Stomach (tissue), 9 donors: Measurements from ENCODE around the gene NUB1. TPM values are rescaled to one million over a fixed set of nuclear protein-coding genes. Genes with fewer than 3 reads are reported as not detected.

Source experiments
- DNase-seq, 2 donors: peaks; one replicate each; pipeline versions ENCODE4 v3.0.0 to v3.0.0-alpha.2; 2013 to 2019
- H3K27ac ChIP-seq, 5 donors: fragments of 200-600 bp in 4 of 5; sonication (generic) in 4 of 5; one replicate each; pipeline ENCODE4 v1.5.1; 2013 to 2019; ENCODE audit warnings: mild to moderate bottlenecking in 1 of 5, moderate library complexity in 1 of 5
- H3K27me3 ChIP-seq, 3 donors: fragments of 200-600 bp; sonication (generic); one replicate each; pipeline ENCODE4 v1.5.1; 2017 to 2019; ENCODE audit warnings: mixed run types in 1 of 3
- H3K36me3 ChIP-seq, 4 donors: fragments of 200-600 bp; sonication (generic); 1 replicate in 3 of 4; 2 replicates in 1 of 4; pipeline ENCODE4 v1.5.1; 2016 to 2019
- H3K4me1 ChIP-seq, 4 donors: fragments of 200-600 bp; sonication (generic); one replicate each; pipeline ENCODE4 v1.5.1; 2016 to 2019
- H3K4me3 ChIP-seq, 4 donors: fragments of 200-600 bp; sonication (generic) in 3 of 4; one replicate each; pipeline ENCODE4 v1.5.1; 2016 to 2019; ENCODE audit warnings: mild to moderate bottlenecking in 1 of 4
- H3K9me3 ChIP-seq, 4 donors: fragments of 200-600 bp; sonication (generic); one replicate each; pipeline ENCODE4 v1.5.1; 2016 to 2019
- CTCF ChIP-seq, 7 experiments: fragments of 450-650 bp in 4 of 7; fragments of 200-600 bp in 3 of 7; sonication (generic) in 3 of 7; IDR thresholded peaks; one replicate each; pipeline ENCODE4 v1.5.1; 2016 to 2019; ENCODE audit warnings: antibody characterized with exemption in 7 of 7, control low read depth in 2 of 7, mild to moderate bottlenecking in 1 of 7
- EP300 ChIP-seq: sonication (generic); formaldehyde crosslinking; IDR thresholded peaks from one replicate; pipeline ENCODE4 v1.6.1; 2017; ENCODE audit warnings: antibody characterized with exemption
- POLR2A ChIP-seq, 4 donors: fragments of 450-650 bp; IDR thresholded peaks; one replicate each; pipeline ENCODE4 v1.6.1; 2016; ENCODE audit warnings: antibody characterized with exemption in 4 of 4, control low read depth in 2 of 4, mild to moderate bottlenecking in 1 of 4, moderate library complexity in 1 of 4
- POLR2AphosphoS5 ChIP-seq, 3 donors: sonication (generic); formaldehyde crosslinking; IDR thresholded peaks; one replicate each; pipeline ENCODE4 v1.6.1; 2016; ENCODE audit warnings: antibody characterized with exemption in 3 of 3
- WGBS, 5 donors: extraction: QIAGEN DNeasy Blood & Tissue Kit in 3 of 5; methylation state at CpG; one replicate each; pipeline versions ENCODE4 v1.1.5 to v1.1.7; 2013 to 2018; 5-methylcytosine and 5-hydroxymethylcytosine counted together
- intact Hi-C: fragments of 100-400 bp; cut with DNase I; formaldehyde crosslinking; loops from one replicate; pipeline ENCODE4 v1.15.1; 2023; ENCODE audit warnings: low total_unique reads
- polyA plus RNA-seq, 3 donors: library from polyadenylated mRNA; stranded (reverse); fragments of 200-250 nt; gene quantifications; one replicate each; pipeline ENCODE4 v1.2.3, GENCODE V29; 2013
- total RNA-seq, 5 donors: library from RNA; depleted of rRNA; stranded (reverse); fragments of >200 nt; gene quantifications; one replicate each; pipeline versions ENCODE4 v1.1.0 to v1.2.3, GENCODE V29; 2014 to 2016
- donor health status: healthy with polysubstance abuse.
- donor health status: Bipolar disorder and iron deficiency.
- donor health status: healthy.

The NUB1 gene
- total and polyA plus RNA-seq, 8 donors, result 16.3 to 121 (median 32.5) TPM

- 86 to 88% (median 86%) methylated on average over 14 of the region's 14 CpGs for WGBS, 5 donors
- TF ChIP-seq POLR2AphosphoS5 (IDR thresholded peaks at IDR 0.05) (no peak), POLR2A (IDR thresholded peaks at IDR 0.05) (no peak)
- Histone ChIP-seq H3K9me3 (no peaks in the 10 kb centered on the region), H3K36me3 (no peaks in the 10 kb centered on the region), H3K4me3 (no peak overlapping the region), H3K27me3 (peaks cover 0 to 14% (median 0%) of the 10 kb centered on the region in 3 donors), H3K27ac (no peak overlapping the region), H3K4me1 (peaks cover 8 to 19% (median 10%) of the 10 kb centered on the region in 4 donors)
- intact Hi-C loops, result no loop called here
- no peak for DNase-seq
Observed at GRCh38 chr7:151399906-151400305, 58.3 kb downstream of the NUB1 start.

- Histone ChIP-seq H3K27ac (no peak overlapping the region), H3K4me3 (no peak overlapping the region), H3K27me3 (peaks cover 0 to 10% (median 0%) of the 10 kb centered on the region in 3 donors), H3K4me1 (peaks cover 8 to 24% (median 10%) of the 10 kb centered on the region in 4 donors), H3K36me3 (no peaks in the 10 kb centered on the region), H3K9me3 (no peaks in the 10 kb centered on the region)
- WGBS, 5 donors, result 64 to 78% (median 70%) methylated on average over 11 to 14 of the region's 14 CpGs
- intact Hi-C loops, result no loop called here
- DNase-seq, result no peak
- no peak for TF ChIP-seq POLR2A (IDR thresholded peaks at IDR 0.05)
- no peak for TF ChIP-seq EP300
- TF ChIP-seq POLR2AphosphoS5 (IDR thresholded peaks at IDR 0.05), result no peak
- no peak for TF ChIP-seq CTCF (IDR thresholded peaks at IDR 0.05)
Observed at GRCh38 chr7:151400626-151401315, 59.2 kb downstream of the NUB1 start.

GRCh38 chr7:151402029-151402835 is 60.6 kb downstream of the NUB1 start:
- H3K36me3 ChIP-seq, result no peaks in the 10 kb centered on the region
- peaks cover 0 to 12% (median 0%) of the 10 kb centered on the region in 3 donors for H3K27me3 ChIP-seq
- peaks cover 8 to 24% (median 10%) of the 10 kb centered on the region in 4 donors for H3K4me1 ChIP-seq
- H3K4me3 ChIP-seq, result no peak overlapping the region
- intact Hi-C loops, result no loop called here
- 92 to 96% (median 94%) methylated on average over 16 of the region's 16 CpGs for WGBS, 5 donors
- H3K27ac ChIP-seq, result no peak overlapping the region
- TF ChIP-seq EP300 (no peak), POLR2A (IDR thresholded peaks at IDR 0.05) (no peak), POLR2AphosphoS5 (IDR thresholded peaks at IDR 0.05) (no peak), CTCF (IDR thresholded peaks at IDR 0.05) (no peak)
- no peak for DNase-seq
- no peaks in the 10 kb centered on the region for H3K9me3 ChIP-seq

GRCh38 chr7:151403764-151404163 is 62.2 kb downstream of the NUB1 start:
- peak overlapping the region in 1 of 5 donors; percentile 4 for H3K27ac ChIP-seq
- H3K36me3 ChIP-seq, result no peaks in the 10 kb centered on the region
- intact Hi-C loops, result no loop called here
- no peak for DNase-seq
- TF ChIP-seq POLR2AphosphoS5 (IDR thresholded peaks at IDR 0.05), result no peak
- TF ChIP-seq POLR2A (IDR thresholded peaks at IDR 0.05), result no peak
- TF ChIP-seq CTCF (IDR thresholded peaks at IDR 0.05), result no peak
- no peak for TF ChIP-seq EP300
- peaks cover 10 to 29% (median 13%) of the 10 kb centered on the region in 4 donors for H3K4me1 ChIP-seq
- peaks cover 0 to 26% (median 5%) of the 10 kb centered on the region in 3 donors for H3K27me3 ChIP-seq
- H3K4me3 ChIP-seq, result no peak overlapping the region
- WGBS, 5 donors, result 50 to 75% (median 63%) methylated on average over 9 of the region's 9 CpGs
- no peaks in the 10 kb centered on the region for H3K9me3 ChIP-seq
